ENCODE measurements around the gene TTLL12.

The TTLL12 gene

GRCh38 chr22:43186272-43187170 lies at the start of gene TTLL12:
Gene TTLL12, minus strand, starts transcription at chr22:43187134. Its CDS starts 65 bp downstream, at chr22:43187069.
- DNase-seq = peak; percentile 70

DNA sequence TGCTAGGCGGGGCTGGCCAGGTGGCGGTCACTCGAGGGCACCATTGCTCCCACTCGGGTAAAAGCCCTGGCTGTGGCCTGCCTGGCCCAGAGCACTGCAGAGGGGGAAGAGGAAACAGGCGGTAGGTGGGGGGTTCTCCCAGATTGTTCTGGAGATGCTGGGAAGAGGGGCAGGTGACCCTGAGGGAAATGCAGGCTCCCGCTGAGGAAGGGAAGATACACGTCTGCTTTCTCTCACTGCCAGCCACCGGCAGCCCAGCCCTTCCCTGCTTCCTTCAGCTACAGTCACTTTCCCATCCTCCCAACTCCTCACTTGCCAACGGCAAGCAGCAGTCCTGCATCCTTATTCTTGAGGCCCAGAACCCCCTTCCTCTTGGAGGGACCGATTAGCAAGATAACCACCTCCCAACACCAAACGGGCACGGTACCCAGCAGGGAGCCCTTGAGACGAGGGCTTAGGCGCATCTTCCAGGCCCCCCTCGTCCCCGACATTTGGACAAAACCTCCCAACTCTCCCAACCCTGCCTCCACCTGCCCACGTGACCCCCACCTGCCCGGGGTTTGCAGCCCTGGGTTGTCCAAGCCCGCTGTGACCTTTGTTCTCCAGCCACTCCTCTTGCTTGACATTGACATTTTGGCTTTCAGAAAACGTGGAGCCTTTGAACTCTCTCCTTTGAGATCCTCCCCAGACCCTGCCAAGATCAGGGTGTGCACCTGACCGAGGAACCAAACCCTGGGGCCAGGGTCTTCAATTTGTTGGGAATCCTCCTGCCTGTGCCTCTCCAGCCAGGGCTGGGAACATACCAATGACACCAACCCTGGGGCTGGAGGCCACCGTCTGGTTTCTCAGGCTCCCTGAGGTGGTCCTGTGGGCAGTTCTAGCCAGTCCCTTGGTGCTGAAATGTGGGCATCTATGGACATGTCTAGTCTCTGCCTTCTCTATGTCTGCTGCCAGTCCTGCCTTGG lies 48.8 kb upstream of the TTLL12 start:
- no peak for DNase-seq

DNA sequence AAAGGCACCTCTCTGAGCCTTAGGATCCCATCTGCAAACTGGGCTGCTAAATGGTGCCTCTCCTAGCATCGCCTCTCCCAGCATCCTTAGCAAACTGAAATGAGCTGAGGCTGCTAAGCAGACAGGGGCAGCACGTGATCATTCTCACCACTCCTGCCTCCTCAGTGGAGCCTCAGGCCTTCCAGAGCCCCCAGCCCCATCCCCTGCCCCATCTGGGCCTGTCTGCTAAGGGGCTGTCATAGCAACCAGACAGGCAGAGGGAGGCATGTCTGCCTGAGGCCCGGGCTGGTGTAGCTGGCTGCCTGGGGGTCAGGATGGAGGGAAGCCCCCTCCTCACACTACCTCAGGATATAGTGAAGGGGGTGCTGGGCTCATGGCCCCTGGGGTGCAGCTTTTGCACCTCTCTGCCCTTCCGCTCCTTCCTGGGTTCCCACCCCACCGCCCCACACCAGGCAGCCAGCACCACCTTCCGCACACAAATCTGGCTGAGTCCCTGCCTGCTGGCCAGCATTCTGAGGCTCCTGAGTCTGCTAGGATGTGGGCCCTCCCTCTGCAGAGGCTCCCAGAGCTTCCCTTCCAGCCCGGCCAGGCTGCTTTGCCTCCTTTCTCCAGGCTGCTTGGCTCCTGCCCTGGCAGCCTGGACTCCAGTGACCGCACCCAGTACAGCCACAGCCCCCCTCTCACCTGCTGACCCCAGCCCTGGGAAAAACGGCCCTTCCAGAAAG lies 47.5 kb upstream of the TTLL12 start:
- no peak for DNase-seq

GRCh38 chr22:43233529-43233928 lies 46.6 kb upstream of the TTLL12 start:
- DNase-seq = no peak

- DNase-seq = no peak
These were observed 45.5 kb upstream of the TTLL12 start for GRCh38 chr22:43232445-43232844.

GRCh38 chr22:43231724-43232034 lies 44.7 kb upstream of the TTLL12 start:
- DNase-seq = no peak

GRCh38 chr22:43230971-43231723 lies 44.2 kb upstream of the TTLL12 start:
- DNase-seq = peak; percentile 79

DNA sequence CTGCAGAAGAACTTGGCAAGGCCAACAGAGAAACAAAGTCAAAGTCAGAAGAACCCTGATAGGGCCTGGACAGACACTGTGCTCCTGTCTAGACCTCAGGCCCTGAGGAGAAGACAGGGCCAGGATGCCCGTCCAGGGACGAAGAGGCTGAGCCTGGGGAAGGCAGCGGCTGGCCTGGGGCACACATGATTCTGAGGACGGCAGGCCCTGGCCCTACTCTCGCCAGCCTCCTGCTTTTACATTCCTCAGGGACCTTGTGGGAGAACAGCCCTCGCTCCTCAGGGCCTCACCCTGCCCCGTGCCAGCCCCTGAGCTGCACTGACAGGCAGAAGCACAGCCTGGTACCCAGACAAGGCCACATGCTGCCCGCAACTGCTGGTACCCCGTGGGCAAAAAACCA lies 43.6 kb upstream of the TTLL12 start:
- DNase-seq = no peak

GRCh38 chr22:43228863-43229262 lies 41.9 kb upstream of the TTLL12 start:
- no peak for DNase-seq

DNA sequence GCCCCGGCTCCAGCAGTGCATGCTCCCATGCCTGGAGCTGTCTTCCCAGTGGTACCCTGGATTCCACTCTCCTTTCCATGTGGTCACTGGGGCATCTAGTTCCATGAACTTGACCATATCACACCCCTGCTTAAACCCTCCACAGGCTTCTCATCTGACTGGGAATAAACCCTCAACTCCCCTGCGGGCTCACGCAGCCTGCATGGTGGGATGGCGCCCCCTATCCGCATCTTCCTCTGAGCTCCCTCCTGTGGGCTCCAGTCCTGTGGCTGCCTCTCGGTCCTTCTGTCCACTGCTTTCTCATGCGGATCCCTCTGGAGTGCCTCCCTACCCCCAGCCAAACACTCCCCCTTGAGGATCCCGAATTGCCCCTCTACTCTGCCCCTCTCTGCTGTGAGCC lies 41.4 kb upstream of the TTLL12 start:
- peak; percentile 39 for DNase-seq

DNA sequence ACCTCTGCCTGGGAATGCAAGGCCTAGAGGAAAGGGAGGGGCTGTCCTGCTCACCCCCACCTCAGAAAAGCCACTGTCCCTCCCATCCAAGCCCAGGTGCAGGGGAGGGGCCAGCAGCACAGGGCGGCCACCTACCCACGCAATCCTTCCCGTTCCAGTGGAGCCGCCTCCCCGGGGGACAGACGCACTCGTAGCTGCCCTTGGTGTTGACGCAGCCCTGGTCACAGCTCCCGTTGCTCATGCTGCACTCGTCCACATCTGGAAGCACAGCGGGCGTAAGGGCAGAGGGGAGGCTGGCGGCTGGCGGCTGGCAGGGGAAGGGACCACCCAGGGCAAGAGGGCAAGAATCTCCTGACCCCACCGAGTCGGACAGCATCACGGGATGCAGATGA lies 40.3 kb upstream of the TTLL12 start:
- DNase-seq = no peak

DNA sequence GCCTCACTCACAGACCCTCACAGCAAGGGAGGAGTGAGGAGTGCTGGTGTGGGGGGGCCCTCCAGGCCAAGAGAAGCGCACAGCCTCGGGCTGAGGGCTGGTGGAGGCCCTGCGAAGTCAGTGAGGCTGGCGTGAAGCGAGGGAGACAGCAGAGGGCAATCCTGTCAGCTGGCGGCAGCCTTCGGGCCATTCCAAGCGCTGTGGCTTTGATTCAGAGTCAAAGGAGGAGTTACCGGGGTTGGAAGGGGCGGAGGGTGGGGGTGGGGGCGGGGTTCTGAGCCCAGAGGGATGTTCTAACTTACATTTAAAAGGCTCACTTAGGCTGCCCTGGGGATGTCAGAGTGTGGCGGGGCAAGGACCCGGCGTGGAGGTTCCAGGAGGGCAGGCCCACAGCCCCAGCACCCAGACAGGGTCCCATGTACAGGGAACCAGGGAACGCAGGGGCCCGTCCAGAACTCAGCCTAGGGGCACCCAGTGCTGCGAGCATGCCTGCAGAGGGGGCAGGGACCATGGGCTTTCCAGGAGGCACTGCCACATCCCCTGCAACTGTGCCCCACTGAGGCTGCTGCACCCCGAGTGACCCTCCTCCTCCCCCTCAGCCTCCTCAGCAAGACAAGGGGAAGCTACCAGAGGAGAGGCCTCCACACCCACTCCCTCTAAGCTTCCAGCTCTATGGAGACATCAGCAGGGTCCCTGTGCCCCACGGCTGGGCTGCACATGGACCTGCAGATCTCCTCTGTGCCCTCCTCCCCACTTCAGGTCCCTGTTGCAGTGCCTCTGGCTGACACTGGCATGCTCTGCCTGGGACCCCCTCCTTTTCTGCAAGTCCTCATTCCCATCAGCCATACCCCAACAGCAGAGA lies 39.7 kb upstream of the TTLL12 start:
- DNase-seq = no peak

- DNase-seq = no peak
These were observed 38.7 kb upstream of the TTLL12 start for GRCh38 chr22:43225609-43226008.

- DNase-seq = no peak
These were observed 36.1 kb upstream of the TTLL12 start for GRCh38 chr22:43222987-43223386.

DNA sequence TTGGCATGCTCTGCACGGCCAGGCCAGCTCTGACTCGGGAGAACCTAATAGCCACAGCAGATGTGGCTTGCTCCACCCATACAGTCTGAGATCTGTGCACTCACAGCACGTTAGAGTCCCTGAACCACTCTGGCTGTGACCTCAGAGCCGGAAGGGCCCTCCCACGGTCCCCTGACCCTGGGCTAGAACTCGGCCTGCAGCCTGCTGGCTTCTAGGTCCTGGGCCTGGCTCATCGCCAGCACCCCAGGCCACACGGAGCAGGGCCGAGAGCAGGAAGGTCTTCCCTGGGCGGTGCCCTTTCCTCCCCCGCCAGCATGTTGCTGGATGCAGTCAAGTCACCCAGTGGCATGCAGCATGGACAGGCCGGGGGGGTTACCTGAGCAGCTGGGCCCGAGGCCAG lies 35.3 kb upstream of the TTLL12 start:
- no peak for DNase-seq

- DNase-seq = no peak
These were observed 33.9 kb upstream of the TTLL12 start for GRCh38 chr22:43220625-43221380.

DNA sequence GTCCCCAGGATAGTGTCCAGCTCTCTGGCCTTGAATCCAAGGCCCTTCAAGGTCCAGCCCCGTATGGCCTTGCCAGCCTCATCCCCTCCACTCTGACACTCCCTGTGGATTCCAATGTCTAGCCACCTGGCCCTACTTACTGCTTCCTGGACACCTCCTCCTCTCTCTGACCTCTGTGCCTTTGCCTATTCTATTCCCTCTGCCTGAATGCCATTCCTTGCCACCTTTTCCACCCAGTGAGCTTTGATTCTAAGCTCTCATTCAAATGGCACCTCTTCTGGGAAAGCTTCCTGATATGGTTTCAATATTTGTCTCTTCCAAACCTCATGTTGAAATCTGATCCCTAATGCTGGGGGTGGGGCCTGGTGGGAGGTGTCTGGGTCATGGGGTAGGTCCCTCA lies 31.9 kb upstream of the TTLL12 start:
- DNase-seq = no peak

- DNase-seq = no peak
These were observed 30.5 kb upstream of the TTLL12 start for GRCh38 chr22:43217285-43218030.

- no peak for DNase-seq
These were observed 29.8 kb upstream of the TTLL12 start for GRCh38 chr22:43216738-43217137.

- DNase-seq = no peak
These were observed 27.0 kb upstream of the TTLL12 start for GRCh38 chr22:43213962-43214361.
